ENCODE results near the gene ARRB1.

Gene ARRB1

DNA sequence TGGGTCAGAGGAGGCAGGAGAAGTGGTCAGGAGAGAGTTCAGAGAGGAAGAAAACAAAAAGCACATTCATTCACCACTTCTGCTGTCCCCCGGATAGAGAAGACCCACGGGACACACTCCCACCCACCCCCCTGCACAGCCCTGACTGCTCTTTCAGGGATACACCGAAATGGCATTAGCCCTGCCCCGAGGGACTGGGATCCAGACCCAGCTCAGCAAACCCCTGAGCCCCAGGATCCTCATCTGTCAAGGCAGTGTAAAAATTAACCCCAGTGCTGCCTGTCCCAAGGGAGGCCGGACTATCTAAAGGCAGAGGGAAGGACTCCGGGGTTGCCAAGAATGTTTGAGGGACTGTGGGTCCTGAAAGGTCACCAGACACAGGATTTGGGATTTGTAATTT lies 79.7 kb downstream of the ARRB1 start:
- H3K4me3 ChIP-seq (ENCODE audit: low read length in 2 of 2): no peak overlapping the region
- H3K9ac ChIP-seq (ENCODE audit: low read depth in 1 of 2, low read length in 2 of 2): no peak overlapping the region
- no peak overlapping the region for H3K27ac ChIP-seq (ENCODE audit: low read depth in 2 of 2, low read length in 2 of 2)
- H3K4me1 ChIP-seq (ENCODE audit: control insufficient read depth in 2 of 2, insufficient read depth in 2 of 2, low read length in 2 of 2): peaks cover 0 to 2% of the 10 kb centered on the region in 2 donors
- peaks cover 52 to 53% of the 10 kb centered on the region in 2 donors for H3K36me3 ChIP-seq (ENCODE audit: control insufficient read depth in 2 of 2, insufficient read depth in 2 of 2, low read length in 2 of 2)
- H3K9me3 ChIP-seq (ENCODE audit: control insufficient read depth in 2 of 2, low read length in 2 of 2): no peaks in the 10 kb centered on the region
- H3K27me3 ChIP-seq (ENCODE audit: control insufficient read depth in 2 of 2, insufficient read depth in 2 of 2, low read length in 2 of 2): no peaks in the 10 kb centered on the region

DNA sequence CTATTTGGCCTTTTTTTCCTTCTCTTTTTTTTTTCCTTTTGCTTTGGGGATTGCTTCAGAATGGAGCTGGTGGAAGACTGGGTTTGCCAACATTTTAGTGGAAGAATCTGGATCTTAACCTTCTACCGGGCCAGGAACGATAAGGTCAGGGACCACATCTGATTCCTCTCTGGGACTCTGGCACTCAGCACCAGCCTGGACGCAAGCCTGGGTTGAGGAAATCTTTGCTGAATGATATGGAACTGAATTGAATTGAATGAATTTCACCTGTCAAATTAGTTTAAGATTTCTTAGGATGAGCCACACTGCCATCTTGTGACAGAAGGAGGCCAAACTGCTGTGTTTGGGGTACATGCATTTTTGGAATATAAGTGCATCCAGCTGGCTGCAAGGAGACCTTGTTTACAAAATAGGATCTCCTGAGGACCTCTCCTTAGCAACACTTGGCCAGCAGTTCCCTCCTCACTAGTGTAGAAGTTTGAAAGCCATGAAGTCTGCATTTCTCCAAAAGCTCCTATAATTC lies 80.5 kb downstream of the ARRB1 start:
- Histone ChIP-seq H3K9ac (ENCODE audit: low read depth in 1 of 2, low read length in 2 of 2) (no peak overlapping the region), H3K27ac (ENCODE audit: low read depth in 2 of 2, low read length in 2 of 2) (no peak overlapping the region), H3K9me3 (ENCODE audit: control insufficient read depth in 2 of 2, low read length in 2 of 2) (no peaks in the 10 kb centered on the region), H3K27me3 (ENCODE audit: control insufficient read depth in 2 of 2, insufficient read depth in 2 of 2, low read length in 2 of 2) (no peaks in the 10 kb centered on the region), H3K4me3 (ENCODE audit: low read length in 2 of 2) (no peak overlapping the region), H3K36me3 (ENCODE audit: control insufficient read depth in 2 of 2, insufficient read depth in 2 of 2, low read length in 2 of 2) (peaks cover 46 to 50% of the 10 kb centered on the region in 2 donors), H3K4me1 (ENCODE audit: control insufficient read depth in 2 of 2, insufficient read depth in 2 of 2, low read length in 2 of 2) (no peaks in the 10 kb centered on the region)

DNA sequence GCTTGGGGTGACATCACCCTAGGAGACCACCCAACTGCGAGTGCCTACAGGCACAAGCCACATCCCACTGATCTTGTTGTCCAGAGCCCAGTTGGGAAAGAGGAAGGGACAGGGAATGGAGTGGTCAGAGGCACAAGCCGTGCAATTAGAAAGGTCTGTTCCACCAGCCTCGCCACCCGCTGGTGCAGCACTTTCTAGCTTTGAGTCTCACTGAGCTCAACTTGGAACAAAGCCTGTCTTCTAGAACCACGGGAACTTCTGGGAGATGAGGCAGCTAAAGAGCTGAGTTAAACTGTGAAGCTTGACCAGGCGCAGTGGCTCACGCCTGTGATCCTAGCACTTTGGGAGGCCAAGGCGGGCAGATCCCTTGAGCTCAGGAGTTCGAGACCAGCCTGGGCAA lies 81.6 kb downstream of the ARRB1 start:
- no peaks in the 10 kb centered on the region for H3K27me3 ChIP-seq (ENCODE audit: control insufficient read depth in 2 of 2, insufficient read depth in 2 of 2, low read length in 2 of 2)
- H3K4me3 ChIP-seq (ENCODE audit: low read length in 2 of 2): no peak overlapping the region
- H3K27ac ChIP-seq (ENCODE audit: low read depth in 2 of 2, low read length in 2 of 2): no peak overlapping the region
- no peak overlapping the region for H3K9ac ChIP-seq (ENCODE audit: low read depth in 1 of 2, low read length in 2 of 2)
- no peaks in the 10 kb centered on the region for H3K4me1 ChIP-seq (ENCODE audit: control insufficient read depth in 2 of 2, insufficient read depth in 2 of 2, low read length in 2 of 2)
- no peaks in the 10 kb centered on the region for H3K9me3 ChIP-seq (ENCODE audit: control insufficient read depth in 2 of 2, low read length in 2 of 2)
- peaks cover 44% of the 10 kb centered on the region in 2 donors for H3K36me3 ChIP-seq (ENCODE audit: control insufficient read depth in 2 of 2, insufficient read depth in 2 of 2, low read length in 2 of 2)

DNA sequence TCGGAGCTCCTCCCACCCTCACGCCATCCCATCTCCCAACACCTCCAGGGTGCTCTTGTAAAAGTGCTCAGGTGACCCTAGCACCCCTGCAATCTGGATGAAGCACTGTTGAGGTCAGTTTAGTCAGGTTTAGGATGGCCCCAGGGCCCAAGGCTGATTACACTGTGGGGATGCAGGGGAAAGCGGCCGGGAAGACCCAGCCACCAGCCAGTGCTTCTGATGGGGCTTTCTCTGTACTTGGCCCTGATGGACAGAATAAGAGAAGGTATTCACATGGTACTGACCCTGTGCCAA lies 82.1 kb downstream of the ARRB1 start:
- no peak overlapping the region for H3K27ac ChIP-seq (ENCODE audit: low read depth in 2 of 2, low read length in 2 of 2)
- H3K9ac ChIP-seq (ENCODE audit: low read depth in 1 of 2, low read length in 2 of 2): no peak overlapping the region
- no peaks in the 10 kb centered on the region for H3K9me3 ChIP-seq (ENCODE audit: control insufficient read depth in 2 of 2, low read length in 2 of 2)
- H3K4me3 ChIP-seq (ENCODE audit: low read length in 2 of 2): no peak overlapping the region
- H3K36me3 ChIP-seq (ENCODE audit: control insufficient read depth in 2 of 2, insufficient read depth in 2 of 2, low read length in 2 of 2): peaks cover 44% of the 10 kb centered on the region in 2 donors
- H3K27me3 ChIP-seq (ENCODE audit: control insufficient read depth in 2 of 2, insufficient read depth in 2 of 2, low read length in 2 of 2): no peaks in the 10 kb centered on the region
- no peaks in the 10 kb centered on the region for H3K4me1 ChIP-seq (ENCODE audit: control insufficient read depth in 2 of 2, insufficient read depth in 2 of 2, low read length in 2 of 2)

DNA sequence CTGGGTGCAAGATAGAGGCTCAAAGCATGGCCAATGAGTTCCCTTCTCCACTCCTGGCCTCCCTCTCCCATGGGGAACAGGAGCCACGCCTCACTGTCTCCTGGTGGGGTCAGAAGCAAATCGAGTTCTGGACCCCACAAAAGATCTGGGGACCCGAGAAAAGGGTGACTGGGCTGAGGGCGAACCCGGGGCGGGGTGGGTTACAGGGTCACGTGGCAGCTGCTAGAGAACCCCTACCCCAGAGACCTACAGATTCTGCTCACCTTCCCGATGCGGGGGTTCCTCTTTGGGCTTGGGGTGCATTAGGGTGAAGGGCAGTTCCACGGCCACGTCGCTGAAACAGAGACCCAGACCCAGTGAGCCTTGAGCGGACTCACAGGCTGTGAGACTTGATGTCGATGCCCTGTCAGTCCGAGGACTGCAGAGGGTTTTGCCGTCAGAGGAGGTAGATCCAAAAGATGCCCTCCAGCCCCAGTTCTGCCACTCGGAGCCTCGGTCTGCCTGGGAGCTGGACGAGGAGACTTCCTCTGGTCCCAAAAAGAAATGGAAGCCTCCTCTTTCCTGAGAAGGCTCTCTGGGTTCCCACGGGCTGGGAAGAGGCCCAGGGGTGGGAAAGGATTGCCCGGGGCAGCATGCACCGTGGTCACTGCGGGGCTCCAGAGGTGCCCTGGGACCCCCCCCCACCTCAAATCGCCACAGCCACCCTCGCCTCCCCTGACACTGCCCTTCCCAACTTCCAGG lies 82.7 kb downstream of the ARRB1 start:
- Histone ChIP-seq H3K36me3 (ENCODE audit: control insufficient read depth in 2 of 2, insufficient read depth in 2 of 2, low read length in 2 of 2) (peaks cover 39% of the 10 kb centered on the region in 2 donors), H3K4me1 (ENCODE audit: control insufficient read depth in 2 of 2, insufficient read depth in 2 of 2, low read length in 2 of 2) (no peaks in the 10 kb centered on the region), H3K4me3 (ENCODE audit: low read length in 2 of 2) (no peak overlapping the region), H3K9ac (ENCODE audit: low read depth in 1 of 2, low read length in 2 of 2) (no peak overlapping the region), H3K27me3 (ENCODE audit: control insufficient read depth in 2 of 2, insufficient read depth in 2 of 2, low read length in 2 of 2) (no peaks in the 10 kb centered on the region), H3K9me3 (ENCODE audit: control insufficient read depth in 2 of 2, low read length in 2 of 2) (no peaks in the 10 kb centered on the region), H3K27ac (ENCODE audit: low read depth in 2 of 2, low read length in 2 of 2) (no peak overlapping the region)

DNA sequence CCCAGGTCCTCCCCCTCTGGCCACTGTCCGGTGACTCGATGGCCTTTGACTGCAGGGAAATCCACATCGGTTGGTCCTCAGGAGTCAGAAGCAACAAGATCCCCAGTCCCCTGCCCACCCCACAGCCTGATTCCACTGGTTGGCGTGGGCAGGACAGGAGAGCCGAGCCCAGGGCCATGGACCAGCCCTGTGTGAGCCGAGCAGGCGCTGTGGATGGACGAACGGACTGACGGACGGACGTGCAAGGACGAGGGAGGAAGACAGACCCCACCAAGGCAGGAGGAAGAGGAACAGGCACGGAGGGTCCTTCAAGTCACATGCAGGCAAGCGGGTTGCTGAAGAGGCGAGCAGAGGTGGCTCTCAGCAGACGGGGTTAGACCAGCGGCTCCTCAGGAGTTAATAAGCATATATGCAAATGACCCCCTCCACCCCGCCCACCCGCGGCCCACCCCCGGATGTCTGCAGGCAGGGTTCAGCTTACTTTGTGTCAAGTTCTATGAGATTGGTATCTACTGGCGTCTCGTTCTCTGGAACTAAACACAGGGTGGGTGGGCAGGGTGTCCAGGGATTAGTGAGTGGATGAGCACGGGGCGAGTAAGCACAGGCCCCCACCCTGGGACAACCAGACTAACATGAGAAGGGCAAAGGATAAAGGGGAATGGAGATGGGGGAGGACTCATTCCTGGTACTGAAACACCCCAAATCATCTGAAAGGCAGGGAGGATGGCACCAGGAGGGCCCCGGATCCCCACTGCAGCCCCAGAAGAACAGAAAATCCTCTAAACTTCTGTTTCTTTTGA lies 84.1 kb downstream of the ARRB1 start:
- no peaks in the 10 kb centered on the region for H3K27me3 ChIP-seq (ENCODE audit: control insufficient read depth in 2 of 2, insufficient read depth in 2 of 2, low read length in 2 of 2)
- H3K27ac ChIP-seq (ENCODE audit: low read depth in 2 of 2, low read length in 2 of 2): no peak overlapping the region
- no peak overlapping the region for H3K4me3 ChIP-seq (ENCODE audit: low read length in 2 of 2)
- H3K9me3 ChIP-seq (ENCODE audit: control insufficient read depth in 2 of 2, low read length in 2 of 2): no peaks in the 10 kb centered on the region
- peaks cover 26 to 28% of the 10 kb centered on the region in 2 donors for H3K36me3 ChIP-seq (ENCODE audit: control insufficient read depth in 2 of 2, insufficient read depth in 2 of 2, low read length in 2 of 2)
- H3K4me1 ChIP-seq (ENCODE audit: control insufficient read depth in 2 of 2, insufficient read depth in 2 of 2, low read length in 2 of 2): no peaks in the 10 kb centered on the region
- H3K9ac ChIP-seq (ENCODE audit: low read depth in 1 of 2, low read length in 2 of 2): no peak overlapping the region

DNA sequence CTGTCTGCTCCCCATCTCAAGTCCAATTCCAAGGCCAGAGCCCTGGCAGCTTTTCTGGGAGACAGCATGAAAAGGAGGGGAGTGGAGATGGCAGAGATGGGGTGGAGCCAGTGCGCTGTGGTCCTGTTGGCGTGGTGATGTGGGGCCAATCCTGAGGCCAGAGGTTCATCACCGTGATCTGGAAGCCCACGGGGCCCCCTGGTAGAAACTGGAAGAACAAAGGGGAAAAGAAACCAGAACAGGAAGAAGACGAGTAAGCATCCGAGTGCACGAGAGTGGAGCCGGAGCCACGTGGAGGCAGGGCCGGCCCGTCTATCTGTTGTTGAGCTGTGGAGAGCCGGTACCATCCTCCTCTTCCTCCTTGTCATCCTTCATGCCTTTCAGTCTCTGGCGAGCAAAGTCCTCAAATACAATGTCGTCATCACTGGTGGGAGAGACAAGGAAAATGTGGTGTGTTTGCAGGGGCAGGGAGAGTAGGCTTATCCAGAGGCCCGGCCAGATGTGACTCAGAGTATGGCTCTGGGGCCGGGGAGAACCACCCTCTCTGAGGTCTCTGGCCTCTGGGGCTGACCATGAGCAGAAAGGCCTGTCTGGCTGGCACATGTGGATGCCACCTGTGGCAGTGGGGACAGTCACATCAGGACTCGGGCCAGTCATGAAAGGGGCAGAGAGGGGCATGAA lies 85.5 kb downstream of the ARRB1 start:
- Histone ChIP-seq H3K4me3 (ENCODE audit: low read length in 2 of 2) (no peak overlapping the region), H3K27ac (ENCODE audit: low read depth in 2 of 2, low read length in 2 of 2) (no peak overlapping the region), H3K9ac (ENCODE audit: low read depth in 1 of 2, low read length in 2 of 2) (no peak overlapping the region), H3K9me3 (ENCODE audit: control insufficient read depth in 2 of 2, low read length in 2 of 2) (no peaks in the 10 kb centered on the region), H3K4me1 (ENCODE audit: control insufficient read depth in 2 of 2, insufficient read depth in 2 of 2, low read length in 2 of 2) (no peaks in the 10 kb centered on the region), H3K36me3 (ENCODE audit: control insufficient read depth in 2 of 2, insufficient read depth in 2 of 2, low read length in 2 of 2) (peaks cover 19 to 22% of the 10 kb centered on the region in 2 donors), H3K27me3 (ENCODE audit: control insufficient read depth in 2 of 2, insufficient read depth in 2 of 2, low read length in 2 of 2) (no peaks in the 10 kb centered on the region)

DNA sequence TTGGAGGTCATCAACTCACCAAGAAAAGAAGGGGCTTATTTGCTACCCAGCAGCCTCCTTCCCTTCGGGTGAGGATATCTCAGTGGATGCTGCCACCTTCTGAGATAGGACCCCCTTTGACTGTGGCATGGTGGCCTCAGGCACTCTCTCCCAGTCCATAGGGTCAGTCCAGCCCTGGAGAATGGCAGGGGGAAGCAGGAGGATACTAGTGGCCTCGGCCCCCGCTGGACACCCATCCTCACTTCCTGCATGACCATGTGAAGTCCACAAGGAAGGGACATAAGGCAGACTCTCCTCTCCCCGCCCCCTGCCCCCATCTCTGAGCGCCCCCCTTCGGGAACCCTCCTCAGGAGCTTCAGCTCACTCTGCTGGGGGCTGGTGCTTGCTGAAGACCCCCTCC lies 86.5 kb downstream of the ARRB1 start:
- no peak overlapping the region for H3K4me3 ChIP-seq (ENCODE audit: low read length in 2 of 2)
- no peak overlapping the region for H3K27ac ChIP-seq (ENCODE audit: low read depth in 2 of 2, low read length in 2 of 2)
- peaks cover 19 to 22% of the 10 kb centered on the region in 2 donors for H3K36me3 ChIP-seq (ENCODE audit: control insufficient read depth in 2 of 2, insufficient read depth in 2 of 2, low read length in 2 of 2)
- no peaks in the 10 kb centered on the region for H3K9me3 ChIP-seq (ENCODE audit: control insufficient read depth in 2 of 2, low read length in 2 of 2)
- no peaks in the 10 kb centered on the region for H3K4me1 ChIP-seq (ENCODE audit: control insufficient read depth in 2 of 2, insufficient read depth in 2 of 2, low read length in 2 of 2)
- H3K27me3 ChIP-seq (ENCODE audit: control insufficient read depth in 2 of 2, insufficient read depth in 2 of 2, low read length in 2 of 2): no peaks in the 10 kb centered on the region
- no peak overlapping the region for H3K9ac ChIP-seq (ENCODE audit: low read depth in 1 of 2, low read length in 2 of 2)

DNA sequence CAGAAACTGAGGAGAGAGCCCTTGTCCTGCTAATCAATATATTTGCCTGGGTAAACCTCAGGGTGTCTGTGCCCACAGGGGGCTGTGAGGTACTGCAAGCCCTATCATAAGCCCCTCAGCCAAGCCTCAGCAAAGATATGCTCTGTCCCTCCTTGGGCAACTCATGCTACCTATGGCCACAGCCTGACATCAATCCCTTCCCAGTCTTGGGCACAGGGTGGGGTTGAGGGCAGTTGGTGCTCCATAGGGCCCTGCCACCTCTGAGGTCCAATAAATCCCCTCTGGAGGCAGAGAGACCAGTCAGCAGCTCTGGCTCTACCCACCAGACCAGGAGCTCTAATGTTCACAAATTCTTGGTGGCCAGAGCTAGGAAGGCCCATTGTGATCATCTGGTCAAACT lies 87.1 kb downstream of the ARRB1 start:
- Histone ChIP-seq H3K4me3 (ENCODE audit: low read length in 2 of 2) (no peak overlapping the region), H3K27me3 (ENCODE audit: control insufficient read depth in 2 of 2, insufficient read depth in 2 of 2, low read length in 2 of 2) (no peaks in the 10 kb centered on the region), H3K27ac (ENCODE audit: low read depth in 2 of 2, low read length in 2 of 2) (no peak overlapping the region), H3K9ac (ENCODE audit: low read depth in 1 of 2, low read length in 2 of 2) (no peak overlapping the region), H3K4me1 (ENCODE audit: control insufficient read depth in 2 of 2, insufficient read depth in 2 of 2, low read length in 2 of 2) (no peaks in the 10 kb centered on the region), H3K36me3 (ENCODE audit: control insufficient read depth in 2 of 2, insufficient read depth in 2 of 2, low read length in 2 of 2) (peaks cover 16 to 17% of the 10 kb centered on the region in 2 donors), H3K9me3 (ENCODE audit: control insufficient read depth in 2 of 2, low read length in 2 of 2) (no peaks in the 10 kb centered on the region)

DNA sequence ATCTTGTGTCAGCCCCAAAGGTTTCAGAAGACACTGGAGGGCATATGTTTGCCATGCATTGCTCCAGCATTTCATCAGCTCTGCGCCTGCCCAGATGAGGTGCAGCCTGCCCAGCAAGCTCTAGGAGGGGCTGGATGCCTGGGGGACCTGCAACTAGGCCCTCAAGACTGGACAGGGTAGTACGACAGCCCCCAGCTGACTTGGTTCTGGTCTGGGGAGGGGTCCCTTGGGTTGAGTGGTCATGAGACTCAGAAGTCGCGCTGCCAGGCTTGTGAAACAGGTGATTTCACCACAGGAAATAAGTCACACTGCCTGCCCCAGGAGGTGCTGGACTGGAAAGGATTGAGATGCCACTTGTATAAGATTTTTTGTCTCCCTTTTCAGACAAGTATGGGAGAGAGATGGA lies 87.5 kb downstream of the ARRB1 start:
- H3K36me3 ChIP-seq (ENCODE audit: control insufficient read depth in 2 of 2, insufficient read depth in 2 of 2, low read length in 2 of 2): peaks cover 12 to 17% of the 10 kb centered on the region in 2 donors
- H3K27ac ChIP-seq (ENCODE audit: low read depth in 2 of 2, low read length in 2 of 2): no peak overlapping the region
- no peaks in the 10 kb centered on the region for H3K27me3 ChIP-seq (ENCODE audit: control insufficient read depth in 2 of 2, insufficient read depth in 2 of 2, low read length in 2 of 2)
- H3K9me3 ChIP-seq (ENCODE audit: control insufficient read depth in 2 of 2, low read length in 2 of 2): no peaks in the 10 kb centered on the region
- no peak overlapping the region for H3K4me3 ChIP-seq (ENCODE audit: low read length in 2 of 2)
- H3K4me1 ChIP-seq (ENCODE audit: control insufficient read depth in 2 of 2, insufficient read depth in 2 of 2, low read length in 2 of 2): no peaks in the 10 kb centered on the region
- no peak overlapping the region for H3K9ac ChIP-seq (ENCODE audit: low read depth in 1 of 2, low read length in 2 of 2)

Data from mucosa of rectum (tissue), 2 donors.